ENCODE data around the gene DYRK1A. TPM values are rescaled to one million over a fixed set of nuclear protein-coding genes. Genes with fewer than 3 reads are reported as not detected.

The DYRK1A gene
- total and polyA plus RNA-seq, 10 of the 15 experiments (the other 5 are each of a cell fraction or from before 2014, with no cell fraction given): 2.4 to 68.6 (median 30.7) TPM

GRCh38 chr21:37568916-37569315, 202.3 kb downstream of the DYRK1A start:
- no TSS peak for BruUV-seq (replicated peaks)
- Histone ChIP-seq H3K27me3 (replicated peaks in 1 of 2; ENCODE audit: control insufficient read depth in 2 of 2, insufficient read depth in 2 of 2, low read length in 1 of 2) (no peaks in the 10 kb centered on the region), H4K20me1 (ENCODE audit: control insufficient read depth, insufficient read depth) (no peaks in the 10 kb centered on the region), H3K79me2 (ENCODE audit: control insufficient read depth, insufficient read depth, low read length) (no peaks in the 10 kb centered on the region), H3K4me3 (no peak overlapping the region), H3K27ac (ENCODE audit: control insufficient read depth, insufficient read depth) (no peak overlapping the region), H3K4me2 (ENCODE audit: control insufficient read depth, insufficient read depth) (no peak overlapping the region), H3K36me3 (ENCODE audit: control insufficient read depth in 2 of 2, insufficient read depth in 2 of 2, low read length in 1 of 2) (no peaks in the 10 kb centered on the region), H2AFZ (ENCODE audit: control insufficient read depth, low read depth, low read length) (no peak overlapping the region), H3K9me3 (replicated peaks; ENCODE audit: control insufficient read depth, insufficient read depth, low read length) (no peaks in the 10 kb centered on the region; the same call in 2 of the 3 replicates), H3K4me1 (ENCODE audit: control insufficient read depth, insufficient read depth, low read length) (peaks cover 10% of the 10 kb centered on the region; the same call in 1 of the 2 replicates), H3K9ac (ENCODE audit: control insufficient read depth, insufficient read depth, low read length) (no peak overlapping the region)
- intact Hi-C loops (cut with micrococcal nuclease; ENCODE audit: unreplicated experiment): no loop called here
- RAD21 ChIA-PET (ENCODE audit: unreplicated experiment): no interaction called here
- TF ChIP-seq ZNF207 (IDR thresholded peaks at IDR 0.05; ENCODE audit: borderline replicate concordance): no peak
- no peak for TF ChIP-seq NFIC (IDR thresholded peaks at IDR 0.05; ENCODE audit: low read depth, low read length)
- no peak for TF ChIP-seq POU2F2 (IDR thresholded peaks at IDR 0.05; ENCODE audit: borderline replicate concordance, low read depth, low read length)
- TF ChIP-seq TAF1 (IDR thresholded peaks at IDR 0.05; ENCODE audit: borderline replicate concordance, low read depth, low read length): no peak
- TF ChIP-seq HDAC2 (IDR thresholded peaks at IDR 0.05): no peak
- TF ChIP-seq NR2F1 (conservative IDR thresholded peaks at IDR 0.05): no peak
- no peak for TF ChIP-seq ATF2 (IDR thresholded peaks at IDR 0.05; ENCODE audit: low read length)
- no peak for TF ChIP-seq SMARCA5 (IDR thresholded peaks at IDR 0.05)
- no peak for TF ChIP-seq CHD2 (IDR thresholded peaks at IDR 0.05; ENCODE audit: borderline replicate concordance, low read depth, low read length)
- TF ChIP-seq GATAD2B (conservative IDR thresholded peaks at IDR 0.05; ENCODE audit: low read depth): no peak
- TF ChIP-seq KLF5 (IDR thresholded peaks at IDR 0.05; ENCODE audit: partially characterized antibody): no peak
- TF ChIP-seq HCFC1 (IDR thresholded peaks at IDR 0.05; ENCODE audit: low read length): no peak
- no peak for TF ChIP-seq SMAD1 (IDR thresholded peaks at IDR 0.05; ENCODE audit: low read depth, partially characterized antibody)
- no peak for TF ChIP-seq POLR2A (IDR thresholded peaks at IDR 0.05; ENCODE audit: low read depth, low read length)
- TF ChIP-seq TBL1XR1 (IDR thresholded peaks at IDR 0.05; ENCODE audit: low read depth, low read length): no peak
- no peak for TF ChIP-seq BCL11A (IDR thresholded peaks at IDR 0.05; ENCODE audit: low read depth, low read length)
- no peak for TF ChIP-seq LARP7 (IDR thresholded peaks at IDR 0.05)
- no peak for TF ChIP-seq MLLT1 (IDR thresholded peaks at IDR 0.05)
- TF ChIP-seq KDM1A (IDR thresholded peaks at IDR 0.05; ENCODE audit: borderline replicate concordance): no peak
- TF ChIP-seq POLR2AphosphoS2 (IDR thresholded peaks at IDR 0.05; ENCODE audit: low read depth, low read length): no peak
- ATAC-seq (no peak), FAIRE-seq (no peak), DNase-seq (ENCODE audit: low read depth, low spot score) (no peak)
- in situ Hi-C loops (cut with MboI): no loop called here
- CTCF ChIA-PET: interaction anchor here (1.6 to 1.9 kb wide), 2 partner anchors 11 to 105 kb away, joined by 4 to 5 read pairs; no protein-coding TSS in a partner anchor
- POLR2A ChIA-PET: no interaction called here
- 29% methylated on average over 5 of the region's 5 CpGs for WGBS (ENCODE audit: insufficient coverage, insufficient replicate concordance, low lambda C conversion rate, missing lambda C conversion rate)
- SMC1A ChIA-PET (ENCODE audit: uncharacterized antibody, unreplicated experiment): interaction anchor here (1.1 kb wide), 1 partner anchor 19 kb away, joined by 3 read pairs; no protein-coding TSS in a partner anchor

All from GM12878 (cell line).